GM12873 (cell line): ENCODE data around the gene CNP.

Experiments
- CTCF ChIP-seq: IDR thresholded peaks from 2 replicates; pipeline ENCODE4 v1.5.1; 2012; ENCODE audit warnings: low read depth, mild to moderate bottlenecking, moderate library complexity, low read length, control low read depth; ENCODE audit not compliant: insufficient read depth; ENCODE audit errors: missing control alignments

Gene CNP

GRCh38 chr17:41972571-41973407, 6.2 kb downstream of the CNP start:
- TF ChIP-seq CTCF = no peak

GRCh38 chr17:41973408-41973811, 6.8 kb downstream of the CNP start:
- TF ChIP-seq CTCF = no peak

GRCh38 chr17:41974031-41974430, 7.4 kb downstream of the CNP start:
- no peak for TF ChIP-seq CTCF

DNA sequence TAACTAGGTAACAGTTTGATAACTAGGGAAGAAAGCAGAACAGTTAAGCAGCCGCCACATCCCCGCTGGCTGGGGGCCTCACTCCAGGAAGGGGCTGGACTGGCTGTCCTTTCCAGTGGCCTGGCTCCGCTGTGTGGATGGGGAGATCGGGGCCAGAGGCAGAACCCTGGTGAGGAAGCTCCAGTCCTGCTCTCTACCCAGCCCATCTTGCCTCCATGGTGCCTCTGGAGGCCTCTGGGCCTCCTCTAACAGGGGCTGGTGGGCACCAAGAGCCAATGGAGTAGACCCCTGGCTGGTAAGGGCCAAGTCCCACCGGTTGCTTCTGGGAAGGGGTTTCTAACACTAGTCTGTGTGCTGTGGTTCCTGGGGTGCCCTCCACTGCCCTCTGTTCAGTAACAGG, 8.1 kb downstream of the CNP start:
- no peak for TF ChIP-seq CTCF

DNA sequence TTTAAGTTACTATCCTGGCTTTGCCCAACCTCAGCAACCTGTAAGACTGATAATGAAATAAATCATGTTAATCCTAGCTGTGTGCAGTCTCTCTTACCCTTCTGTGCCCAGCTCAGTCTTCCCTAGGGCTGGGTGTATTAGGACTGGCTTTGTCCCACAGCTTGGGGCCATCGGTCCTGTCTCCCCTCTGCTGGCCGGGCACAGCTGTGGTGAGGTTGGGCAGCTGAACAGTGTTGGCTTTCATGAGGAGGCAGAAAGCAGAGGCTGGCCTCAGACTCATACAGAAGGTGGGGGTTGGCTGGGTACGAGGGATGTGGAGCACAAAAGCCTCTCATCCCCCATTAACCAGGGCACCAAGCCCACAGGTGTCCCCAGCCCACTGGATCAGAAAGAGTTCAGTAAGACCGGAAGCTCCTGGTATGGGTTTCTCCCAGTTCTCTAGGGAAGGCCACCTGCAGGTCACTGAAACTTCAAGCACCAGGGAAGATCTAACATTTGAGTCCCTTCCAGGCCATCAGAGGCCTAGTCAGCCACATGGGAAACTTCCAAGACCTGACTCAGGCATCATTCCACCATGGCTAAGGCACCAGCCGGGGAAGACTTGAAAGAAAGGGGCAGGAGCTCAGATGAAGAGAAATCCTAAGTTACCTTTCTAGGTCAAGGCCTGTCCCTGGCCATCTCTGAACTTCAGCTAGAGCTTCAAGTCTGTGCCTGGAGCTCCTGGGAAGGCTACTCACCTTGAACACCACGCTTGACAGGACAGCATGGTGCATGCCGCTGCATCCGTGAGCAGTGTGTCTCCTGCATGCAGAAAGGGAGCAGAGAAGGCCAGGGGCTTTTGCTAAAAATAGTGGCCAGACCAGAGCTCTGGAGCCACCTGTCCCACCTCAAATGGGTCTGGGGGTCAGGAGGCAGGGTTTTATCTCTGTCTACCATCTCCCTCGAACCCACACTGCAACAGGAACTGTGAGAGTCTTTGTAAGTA, 8.8 kb downstream of the CNP start:
- no peak for TF ChIP-seq CTCF

DNA sequence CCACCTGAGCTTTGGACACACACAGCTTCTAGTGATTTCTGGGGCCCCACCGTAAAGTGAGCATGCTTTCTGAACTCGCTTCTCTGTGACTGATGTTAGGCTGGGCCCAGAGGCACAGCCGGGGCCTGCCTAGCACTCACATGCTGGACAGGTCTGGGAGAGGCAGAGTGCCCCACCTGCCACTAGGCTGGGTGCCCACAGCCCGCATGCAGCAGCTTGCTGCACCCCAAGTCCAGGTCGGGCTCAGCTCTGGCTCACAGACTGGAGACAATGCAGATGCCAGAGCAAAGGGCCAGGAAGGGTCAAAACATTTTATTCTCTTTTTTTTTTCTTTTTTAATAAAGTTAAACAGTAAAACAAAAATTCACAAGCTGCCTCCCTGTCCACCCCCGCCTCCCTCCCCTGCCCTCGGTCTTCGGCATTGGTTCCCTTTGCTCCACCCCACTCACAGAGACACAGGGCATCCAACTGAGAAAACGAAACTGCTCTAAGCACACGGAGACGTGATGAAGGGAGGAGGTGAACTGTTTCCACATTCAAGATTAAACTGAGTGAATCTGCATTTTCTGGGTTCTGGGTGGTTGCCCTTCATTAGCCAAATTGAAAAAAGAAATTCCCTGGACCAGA, 9.7 kb downstream of the CNP start:
- TF ChIP-seq CTCF = no peak

DNA sequence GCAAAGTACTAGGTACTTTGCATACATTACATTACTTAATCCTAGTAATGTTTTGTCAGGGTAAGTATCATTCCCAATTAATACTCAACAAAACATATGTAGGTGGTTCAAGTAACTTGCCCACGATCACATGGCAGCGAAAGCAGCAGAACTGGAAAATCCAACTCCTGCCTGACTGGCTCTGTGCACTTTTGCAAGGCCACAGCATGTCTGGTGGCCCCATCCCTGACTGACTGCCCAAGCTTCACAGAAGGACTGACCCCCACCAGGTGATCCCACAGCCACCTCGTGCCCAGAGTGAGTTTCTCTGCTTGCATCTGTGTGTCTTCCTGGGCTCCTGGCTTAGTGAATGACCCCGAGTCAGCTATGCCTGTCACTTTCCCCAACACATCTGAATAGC, 11.4 kb downstream of the CNP start:
- no peak for TF ChIP-seq CTCF
